Activated CD8-positive, alpha-beta memory T cell treated with anti-CD3 and anti-CD28 coated beads for 48 hours (primary cell): ENCODE data around the gene MUL1.

Source experiments
- DNase-seq, 3 experiments: peaks; one replicate each; pipeline ENCODE4 v3.0.0-alpha.2; 2020; ENCODE audit warnings: low read depth in 2 of 3, low spot score in 2 of 3

Gene MUL1

GRCh38 chr1:20472121-20472520 lies 35.8 kb downstream of the MUL1 start:
- DNase-seq: no peak

- no peak for DNase-seq
Observed at GRCh38 chr1:20470194-20470593, 37.8 kb downstream of the MUL1 start.

DNA sequence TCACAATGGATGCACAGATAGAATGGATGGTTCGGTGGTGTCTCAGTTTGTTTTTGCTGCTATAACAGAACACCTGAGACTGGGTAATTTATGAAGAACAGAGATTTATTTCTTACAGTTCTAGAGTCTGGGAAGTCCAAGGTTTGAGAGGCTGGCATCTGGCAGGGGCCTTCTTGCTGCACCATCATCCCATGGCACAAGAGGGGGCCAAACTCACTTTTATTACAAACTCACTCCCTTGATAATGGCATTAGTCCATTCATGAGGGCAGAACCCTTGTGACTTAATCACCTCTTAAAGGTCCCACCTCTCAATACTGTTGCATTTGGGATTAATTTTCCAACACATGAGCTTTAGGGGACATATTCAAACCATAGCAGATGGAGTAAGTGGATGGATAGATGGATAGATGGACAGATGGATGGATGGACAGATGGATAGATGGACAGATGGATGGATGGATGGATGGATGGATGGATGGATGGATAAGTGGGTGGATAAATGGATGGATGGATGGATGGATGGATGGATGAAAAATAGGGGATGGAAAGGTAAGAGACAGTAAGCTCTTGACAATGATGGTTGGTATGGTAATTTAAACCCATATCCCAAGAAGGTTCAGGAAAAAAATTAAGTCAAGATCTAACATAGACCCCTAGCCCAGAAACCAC lies 38.4 kb downstream of the MUL1 start:
- DNase-seq: no peak

GRCh38 chr1:20466273-20466672 lies 41.7 kb downstream of the MUL1 start:
- no peak for DNase-seq

DNA sequence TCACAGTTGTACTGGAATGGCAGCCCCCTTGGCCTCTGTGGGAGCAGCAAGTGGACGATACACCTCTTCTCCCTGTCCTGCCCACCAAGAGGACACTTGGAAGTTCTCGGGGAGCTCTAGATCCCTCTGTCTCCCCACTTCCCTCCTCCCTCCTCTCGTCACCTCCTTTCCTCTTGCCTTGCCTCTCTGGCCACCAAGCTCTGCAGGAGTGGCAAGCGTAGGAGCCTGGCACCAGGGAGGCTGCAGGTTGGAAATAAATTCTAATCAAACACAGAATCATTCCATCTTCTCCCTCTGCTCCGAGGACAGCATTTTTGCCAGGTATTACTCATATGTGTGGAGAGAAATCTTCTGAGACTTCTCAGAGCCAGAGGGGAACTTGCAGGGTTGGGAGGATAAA lies 42.8 kb downstream of the MUL1 start:
- no peak for DNase-seq

DNA sequence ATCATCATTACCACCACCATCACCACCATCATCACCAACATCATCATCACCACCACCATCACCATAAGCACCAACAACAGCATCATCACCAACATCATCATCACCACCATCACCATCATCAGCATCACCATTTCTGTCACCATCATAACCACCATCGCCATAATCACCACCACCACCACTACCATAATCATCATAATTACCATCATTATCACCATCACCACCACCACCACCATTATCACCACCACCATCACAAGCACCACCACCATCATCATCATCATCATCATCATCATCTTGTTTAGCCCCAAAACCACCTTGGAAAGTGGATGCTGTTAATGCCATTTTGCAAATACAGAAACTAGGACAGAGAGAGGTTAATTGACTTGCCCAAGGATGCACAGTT lies 44.4 kb downstream of the MUL1 start:
- no peak for DNase-seq

DNA sequence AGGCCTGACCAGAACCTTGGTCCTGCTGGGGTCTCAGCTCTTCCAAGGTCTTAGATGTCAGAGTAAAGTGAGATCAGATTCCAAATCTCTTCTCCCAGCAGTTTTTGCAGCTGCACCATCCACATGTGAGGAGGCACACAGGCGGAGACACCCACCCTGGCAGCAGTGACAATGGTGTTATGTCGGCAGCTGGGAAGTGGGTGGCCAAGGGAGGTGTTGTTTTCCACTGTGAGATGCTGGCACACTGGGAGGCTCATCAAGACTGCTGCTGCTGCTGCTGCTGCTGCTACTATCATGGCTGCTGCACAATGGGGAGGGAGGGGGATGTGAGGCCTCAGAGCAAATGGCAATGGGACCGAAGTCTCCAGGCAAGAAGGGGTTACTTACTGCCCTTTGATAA lies 45.6 kb downstream of the MUL1 start:
- no peak for DNase-seq

- DNase-seq: no peak
Observed at GRCh38 chr1:20458717-20459116, 49.2 kb downstream of the MUL1 start.

DNA sequence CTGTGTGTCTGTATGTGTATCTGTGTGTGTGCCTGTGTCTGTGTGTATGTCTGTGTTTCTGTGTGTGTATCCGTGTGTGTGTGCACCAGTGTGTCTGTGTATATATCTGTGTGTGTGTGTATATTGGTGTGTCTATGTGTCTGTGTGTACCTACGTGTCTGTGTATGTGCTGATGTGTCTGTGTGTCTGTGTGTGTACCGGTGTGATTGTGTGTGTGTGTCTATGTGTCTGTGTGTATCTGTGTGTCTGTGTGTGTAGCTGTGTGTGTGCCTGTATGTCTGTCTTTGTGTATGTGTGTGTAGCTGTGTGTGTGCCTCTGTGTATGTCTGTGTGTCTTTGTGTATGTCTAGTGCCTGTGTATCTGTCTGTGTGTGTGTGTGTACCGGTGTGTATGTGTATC lies 53.9 kb downstream of the MUL1 start:
- no peak for DNase-seq

DNA sequence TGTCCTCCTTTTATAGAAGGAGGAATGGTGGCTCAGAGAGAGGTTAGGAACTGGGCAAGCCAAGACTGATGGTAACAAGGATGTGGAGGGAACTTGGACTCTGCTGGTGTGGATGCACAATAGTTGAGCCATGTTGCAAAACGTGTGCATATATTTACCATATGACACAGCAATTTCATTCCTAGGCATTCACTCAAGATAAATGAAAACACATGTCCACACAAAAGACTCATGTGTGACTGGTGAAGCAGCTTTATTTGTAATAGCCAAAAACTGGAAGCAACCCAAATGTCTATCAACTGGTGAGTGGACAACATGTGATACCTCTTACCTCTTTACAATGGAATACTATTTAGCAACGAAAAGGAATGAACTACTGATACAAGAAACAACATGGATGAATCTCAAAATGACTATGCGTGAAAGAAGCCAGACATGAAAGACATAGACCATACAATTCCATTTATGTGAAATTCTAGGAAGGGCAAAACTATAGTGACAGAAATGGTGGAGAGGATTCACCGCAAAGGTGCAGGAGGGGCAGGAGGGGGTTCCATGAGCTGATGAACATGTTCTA lies 58.1 kb downstream of the MUL1 start:
- DNase-seq: no peak
